BE2C (cell line): ENCODE data around the gene UPB1.

Experiments
- DNase-seq: peaks from one replicate; pipeline ENCODE4 v3.0.0-alpha.2; 2020
- H3K27me3 ChIP-seq: fragments of 250-450 bp; sonication (Bioruptor Pico); 2 replicates; pipeline ENCODE4 v1.5.1; 2020; ENCODE audit warnings: mild to moderate bottlenecking
- H3K36me3 ChIP-seq: fragments of 250-450 bp; sonication (Bioruptor Pico); 2 replicates; pipeline ENCODE4 v1.5.1; 2020; ENCODE audit warnings: mild to moderate bottlenecking
- H3K4me1 ChIP-seq: fragments of 250-450 bp; sonication (Bioruptor Pico); 2 replicates; pipeline ENCODE4 v1.5.1; 2020
- H3K4me3 ChIP-seq: 2 replicates; pipeline ENCODE4 v1.5.1; 2011; ENCODE audit warnings: low read depth, low read length
- H3K9me3 ChIP-seq: fragments of 250-450 bp; sonication (Bioruptor Pico); 2 replicates; pipeline ENCODE4 v1.5.1; 2020
- CTCF ChIP-seq: IDR thresholded peaks from 2 replicates; pipeline ENCODE4 v1.5.1; 2012; ENCODE audit warnings: mild to moderate bottlenecking, low read depth, low read length

Gene UPB1

GRCh38 chr22:24535348-24535747 lies 40.2 kb downstream of the UPB1 start:
- Histone ChIP-seq H3K4me1 (no peaks in the 10 kb centered on the region), H3K27me3 (no peaks in the 10 kb centered on the region), H3K4me3 (no peak overlapping the region), H3K36me3 (no peaks in the 10 kb centered on the region), H3K9me3 (no peaks in the 10 kb centered on the region)
- DNase-seq: no peak
- TF ChIP-seq CTCF: no peak

- no peaks in the 10 kb centered on the region for H3K9me3 ChIP-seq
- TF ChIP-seq CTCF: no peak
- DNase-seq: no peak
- H3K4me3 ChIP-seq: no peak overlapping the region
- peaks cover 7% of the 10 kb centered on the region; the same call in 1 of the 2 replicates for H3K36me3 ChIP-seq
- no peaks in the 10 kb centered on the region for H3K27me3 ChIP-seq
- no peaks in the 10 kb centered on the region for H3K4me1 ChIP-seq
Measured at GRCh38 chr22:24536089-24536488, 41.0 kb downstream of the UPB1 start.

- H3K36me3 ChIP-seq: peaks cover 31% of the 10 kb centered on the region
- no peak for TF ChIP-seq CTCF
Measured at GRCh38 chr22:24540470-24540869, 45.3 kb downstream of the UPB1 start.

DNA sequence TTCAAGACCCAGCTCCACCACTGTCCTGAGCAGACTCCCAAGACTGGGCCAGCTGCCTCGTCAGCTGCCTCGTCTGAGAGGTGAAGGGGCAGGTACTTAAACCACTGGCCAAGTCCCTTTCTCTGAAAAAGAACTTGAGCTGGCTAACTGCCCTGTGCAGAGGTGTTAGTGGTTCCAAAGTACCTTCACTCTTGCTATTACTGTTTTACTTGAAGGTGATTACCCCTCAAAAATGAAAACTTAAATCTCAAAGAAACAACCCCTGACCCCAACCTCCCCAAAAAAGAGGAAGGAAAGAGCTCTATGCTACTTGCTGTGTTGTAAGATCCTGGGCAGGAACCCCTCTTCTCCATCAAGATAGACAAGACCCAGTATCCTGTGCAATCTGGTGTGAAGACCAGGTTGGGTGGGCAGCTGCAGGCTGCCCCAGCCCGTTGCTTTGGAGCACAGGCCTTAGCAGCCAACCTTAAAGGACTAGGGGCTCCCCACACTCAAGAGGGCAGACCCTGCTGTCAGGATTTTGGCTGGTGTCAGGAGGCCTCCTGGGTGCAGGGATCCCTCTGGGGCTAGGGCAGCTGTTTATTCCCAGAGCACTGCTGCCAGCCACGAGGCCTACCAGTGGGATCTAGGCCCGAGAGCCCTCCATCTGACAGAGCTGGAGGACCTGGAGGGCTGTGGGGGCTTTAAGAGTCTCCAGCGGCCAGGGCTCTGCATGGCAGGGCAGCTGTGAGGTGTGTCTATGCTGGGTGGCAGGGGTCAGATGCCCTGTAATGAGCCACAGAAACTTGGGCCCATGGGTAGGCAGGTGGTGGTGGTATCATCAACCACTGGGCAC lies 46.8 kb downstream of the UPB1 start:
- no peak overlapping the region for H3K4me3 ChIP-seq
- peaks cover 5% of the 10 kb centered on the region for H3K4me1 ChIP-seq
- H3K9me3 ChIP-seq: no peaks in the 10 kb centered on the region
- H3K36me3 ChIP-seq: peaks cover 38% of the 10 kb centered on the region
- no peaks in the 10 kb centered on the region for H3K27me3 ChIP-seq
- TF ChIP-seq CTCF: no peak
- DNase-seq: no peak

More at GRCh38 chr22:24540470-24540869, 45.3 kb downstream of the UPB1 start:
- H3K4me1 ChIP-seq: peaks cover 5% of the 10 kb centered on the region
- no peaks in the 10 kb centered on the region for H3K27me3 ChIP-seq
- H3K4me3 ChIP-seq: no peak overlapping the region
- no peaks in the 10 kb centered on the region for H3K9me3 ChIP-seq
- no peak for DNase-seq

- H3K4me3 ChIP-seq: no peak overlapping the region
- no peaks in the 10 kb centered on the region for H3K27me3 ChIP-seq
- H3K36me3 ChIP-seq: peaks cover 46% of the 10 kb centered on the region
- no peak for DNase-seq
- peaks cover 5% of the 10 kb centered on the region for H3K4me1 ChIP-seq
- no peaks in the 10 kb centered on the region for H3K9me3 ChIP-seq
- no peak for TF ChIP-seq CTCF
Measured at GRCh38 chr22:24542641-24543040, 47.5 kb downstream of the UPB1 start.

GRCh38 chr22:24543185-24543601 lies 48.1 kb downstream of the UPB1 start:
- DNase-seq: no peak
- no peaks in the 10 kb centered on the region for H3K27me3 ChIP-seq
- H3K4me1 ChIP-seq: peaks cover 5% of the 10 kb centered on the region
- peaks cover 48% of the 10 kb centered on the region for H3K36me3 ChIP-seq
- H3K4me3 ChIP-seq: no peak overlapping the region
- TF ChIP-seq CTCF: no peak
- no peaks in the 10 kb centered on the region for H3K9me3 ChIP-seq
